Measurements from ENCODE around the gene CFAP43.

DNA sequence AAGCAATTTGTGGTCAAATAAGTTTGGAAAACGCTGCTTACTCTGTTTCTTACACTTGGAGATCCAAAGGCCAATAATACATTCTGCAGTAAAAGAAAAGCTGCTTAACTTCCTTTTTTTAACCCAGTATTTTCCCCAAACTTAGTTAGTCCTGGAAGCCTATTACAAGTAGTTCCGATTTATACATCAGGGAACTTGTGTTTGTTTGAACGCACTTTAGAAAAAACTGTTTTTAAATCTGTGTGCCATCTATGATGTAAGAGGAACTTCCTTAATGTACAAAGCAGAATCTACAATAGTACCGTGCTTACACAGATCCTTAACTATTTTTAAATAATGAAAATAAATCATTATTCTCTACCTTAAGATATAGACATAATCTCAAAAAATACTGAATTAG is 87.2 kb downstream of the CFAP43 start:
- TF ChIP-seq, protein P1, sequence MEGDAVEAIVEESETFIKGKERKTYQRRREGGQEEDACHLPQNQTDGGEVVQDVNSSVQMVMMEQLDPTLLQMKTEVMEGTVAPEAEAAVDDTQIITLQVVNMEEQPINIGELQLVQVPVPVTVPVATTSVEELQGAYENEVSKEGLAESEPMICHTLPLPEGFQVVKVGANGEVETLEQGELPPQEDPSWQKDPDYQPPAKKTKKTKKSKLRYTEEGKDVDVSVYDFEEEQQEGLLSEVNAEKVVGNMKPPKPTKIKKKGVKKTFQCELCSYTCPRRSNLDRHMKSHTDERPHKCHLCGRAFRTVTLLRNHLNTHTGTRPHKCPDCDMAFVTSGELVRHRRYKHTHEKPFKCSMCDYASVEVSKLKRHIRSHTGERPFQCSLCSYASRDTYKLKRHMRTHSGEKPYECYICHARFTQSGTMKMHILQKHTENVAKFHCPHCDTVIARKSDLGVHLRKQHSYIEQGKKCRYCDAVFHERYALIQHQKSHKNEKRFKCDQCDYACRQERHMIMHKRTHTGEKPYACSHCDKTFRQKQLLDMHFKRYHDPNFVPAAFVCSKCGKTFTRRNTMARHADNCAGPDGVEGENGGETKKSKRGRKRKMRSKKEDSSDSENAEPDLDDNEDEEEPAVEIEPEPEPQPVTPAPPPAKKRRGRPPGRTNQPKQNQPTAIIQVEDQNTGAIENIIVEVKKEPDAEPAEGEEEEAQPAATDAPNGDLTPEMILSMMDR (IDR thresholded peaks at IDR 0.05), result no peak
- TF ChIP-seq POLR2A (IDR thresholded peaks at IDR 0.05), result no peak
- TF ChIP-seq EP300 (IDR thresholded peaks at IDR 0.05), result no peak
- no peak for TF ChIP-seq POLR2AphosphoS5 (IDR thresholded peaks at IDR 0.05)

Measured in gastroesophageal sphincter (tissue), 3 donors.